K562 treated with DMSO at 1 percent for 48 hours (cell line): ENCODE data around the gene PP2D1. TPM values are rescaled to one million over a fixed set of nuclear protein-coding genes. Genes with fewer than 3 reads are reported as not detected.

Source experiments
- total RNA-seq: library from RNA; unstranded; fragments of 300-600 nt; gene quantifications from 2 replicates; pipeline ENCODE4 v1.2.3, GENCODE V29; 2022; ENCODE audit warnings: low replicate concordance; ENCODE audit errors: extremely low read depth

The PP2D1 gene, protein sequence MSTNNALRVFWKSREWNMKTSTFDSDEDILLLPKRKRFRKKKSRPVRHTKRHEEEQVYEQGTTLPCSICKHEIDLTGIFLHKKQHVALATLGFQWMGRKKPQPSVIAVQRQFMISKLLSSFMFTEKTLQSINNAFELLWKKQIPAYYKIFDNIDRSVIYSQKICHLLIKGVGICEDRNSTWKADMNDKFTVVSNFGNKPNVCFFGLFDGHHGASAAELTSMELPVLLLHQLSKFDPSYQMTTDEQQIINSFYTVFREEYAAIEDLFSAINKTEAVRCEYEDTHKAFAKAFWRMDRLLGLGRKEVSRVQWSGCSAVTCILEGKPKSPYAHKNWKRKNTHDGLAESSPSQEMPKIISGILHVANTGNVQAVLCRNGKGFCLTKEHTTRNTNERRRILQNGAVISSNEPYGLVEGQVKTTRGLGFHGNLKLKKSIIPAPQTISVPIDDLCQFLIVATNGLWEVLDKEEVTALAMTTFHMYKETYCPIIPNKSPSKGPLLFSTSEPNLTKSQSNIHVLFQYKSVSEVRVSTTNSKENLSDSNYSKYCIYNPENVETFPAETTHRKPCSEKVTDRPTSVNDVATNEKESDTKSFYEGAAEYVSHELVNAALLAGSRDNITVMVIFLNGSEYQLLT
- not detected in 2 replicates for total RNA-seq

DNA sequence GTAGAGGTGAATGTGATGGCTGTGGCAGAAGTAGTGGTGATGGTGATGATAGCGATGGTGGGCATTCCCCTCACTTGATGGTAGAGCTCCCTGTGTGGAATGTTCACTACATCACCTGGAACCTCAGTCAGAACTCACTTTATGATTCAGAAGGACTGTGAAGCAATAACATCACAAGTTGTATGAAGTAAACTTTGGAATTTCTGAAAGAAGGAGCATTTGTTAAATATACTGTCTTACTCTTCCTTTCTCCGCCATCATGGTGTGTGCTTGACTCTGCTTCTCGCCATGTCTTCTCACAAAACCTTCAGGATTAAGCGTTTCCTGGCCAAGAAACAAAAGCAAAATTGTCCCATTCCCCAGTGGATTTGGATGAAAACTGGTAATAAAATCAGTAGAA is at the start of gene PP2D1:
Gene PP2D1 (minus strand): TSS at position 101 of the 400 bp plus-strand sequence. CDS start 192 bp downstream, outside the sequence.

DNA sequence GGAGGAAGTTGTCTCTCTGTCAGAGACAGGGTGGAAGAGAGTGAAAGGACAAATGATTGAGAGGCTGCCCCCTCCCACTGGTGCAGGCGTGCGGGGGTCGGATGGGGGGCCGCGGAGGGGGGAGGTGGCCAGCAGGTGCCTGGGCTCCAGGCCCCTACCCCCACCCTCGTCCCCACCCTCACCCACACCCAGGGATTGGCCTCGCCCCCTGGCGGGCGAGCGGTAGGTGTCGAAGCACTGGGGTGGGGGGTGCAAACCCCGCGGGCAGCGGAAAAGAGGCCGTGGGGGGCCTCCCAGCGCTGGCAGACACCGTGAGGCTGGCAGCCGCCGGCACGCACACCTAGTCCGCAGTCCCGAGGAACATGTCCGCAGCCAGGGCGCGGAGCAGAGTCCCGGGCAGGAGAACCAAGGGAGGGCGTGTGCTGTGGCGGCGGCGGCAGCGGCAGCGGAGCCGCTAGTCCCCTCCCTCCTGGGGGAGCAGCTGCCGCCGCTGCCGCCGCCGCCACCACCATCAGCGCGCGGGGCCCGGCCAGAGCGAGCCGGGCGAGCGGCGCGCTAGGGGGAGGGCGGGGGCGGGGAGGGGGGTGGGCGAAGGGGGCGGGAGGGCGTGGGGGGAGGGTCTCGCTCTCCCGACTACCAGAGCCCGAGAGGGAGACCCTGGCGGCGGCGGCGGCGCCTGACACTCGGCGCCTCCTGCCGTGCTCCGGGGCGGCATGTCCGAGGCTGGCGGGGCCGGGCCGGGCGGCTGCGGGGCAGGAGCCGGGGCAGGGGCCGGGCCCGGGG is 27.9 kb upstream of the PP2D1 start, which contains the start of gene KAT2B:
Gene KAT2B (plus strand): TSS at position 682 of the 783 bp plus-strand sequence. CDS start 32 bp downstream, at position 714.

DNA sequence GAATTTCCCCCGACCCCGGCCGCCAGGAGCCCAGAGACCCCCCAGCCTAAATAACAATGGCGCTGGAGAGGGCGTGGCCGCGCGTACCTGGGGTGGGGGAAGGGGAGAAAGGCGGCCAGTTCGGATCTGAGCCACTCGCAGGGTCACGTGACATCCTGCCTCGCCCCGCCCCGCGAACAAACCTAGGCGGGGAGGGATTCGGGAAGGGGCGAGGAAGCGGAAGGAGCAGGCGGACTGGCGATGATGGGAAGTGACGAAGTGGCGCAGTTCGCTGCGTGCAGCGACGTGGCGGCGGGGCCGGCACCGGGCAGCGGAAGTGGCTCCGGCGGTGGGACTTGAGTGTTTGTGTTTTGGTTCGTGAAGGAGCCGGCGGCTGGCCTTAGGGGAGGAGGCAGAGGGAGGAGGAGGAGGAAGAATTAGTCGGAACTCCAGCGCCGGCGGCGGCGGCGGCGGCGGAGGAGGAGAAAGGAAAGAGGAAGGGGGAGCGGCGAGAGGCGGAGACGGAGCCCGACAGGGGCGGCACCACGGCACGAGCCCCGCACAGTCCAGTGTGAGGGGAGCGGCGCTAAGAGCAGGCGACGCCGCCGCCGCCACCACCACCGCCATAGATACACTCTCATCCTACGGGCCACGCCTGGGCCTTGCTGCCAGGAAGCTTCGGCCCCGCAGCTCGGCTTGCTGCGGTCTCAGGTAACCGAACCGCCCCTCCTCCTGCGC is 65.1 kb downstream of the PP2D1 start, which contains the start of gene RAB5A:
Gene RAB5A (plus strand): TSS at position 266 of the 717 bp plus-strand sequence. CDS start 3,802 bp downstream, outside the sequence.

Other genes starting within 250 kb of the PP2D1 start
- not detected in 2 replicates for gene EFHB, start 78.0 kb downstream of the PP2D1 start, total RNA-seq
- not detected in 2 replicates for gene RAB5A, start 65.2 kb downstream of the PP2D1 start, total RNA-seq
- not detected in 2 replicates for gene KAT2B, start 28.2 kb upstream of the PP2D1 start, total RNA-seq
- gene SGO1, start 173.9 kb upstream of the PP2D1 start, total RNA-seq, result not detected in 2 replicates